HPDE6-E6E7 (cell line): ENCODE data around the gene EPC1.
"Not testable (repeated sequence)": the region's sequence is repeated elsewhere in the genome, so short reads cannot be mapped to it uniquely, and the experiment has no call there.

Experiments used
- DNase-seq: peaks from one replicate; pipeline ENCODE4 v3.0.0; 2011; ENCODE audit warnings: missing footprints; ENCODE audit errors: extremely low spot score

Gene EPC1, protein sequence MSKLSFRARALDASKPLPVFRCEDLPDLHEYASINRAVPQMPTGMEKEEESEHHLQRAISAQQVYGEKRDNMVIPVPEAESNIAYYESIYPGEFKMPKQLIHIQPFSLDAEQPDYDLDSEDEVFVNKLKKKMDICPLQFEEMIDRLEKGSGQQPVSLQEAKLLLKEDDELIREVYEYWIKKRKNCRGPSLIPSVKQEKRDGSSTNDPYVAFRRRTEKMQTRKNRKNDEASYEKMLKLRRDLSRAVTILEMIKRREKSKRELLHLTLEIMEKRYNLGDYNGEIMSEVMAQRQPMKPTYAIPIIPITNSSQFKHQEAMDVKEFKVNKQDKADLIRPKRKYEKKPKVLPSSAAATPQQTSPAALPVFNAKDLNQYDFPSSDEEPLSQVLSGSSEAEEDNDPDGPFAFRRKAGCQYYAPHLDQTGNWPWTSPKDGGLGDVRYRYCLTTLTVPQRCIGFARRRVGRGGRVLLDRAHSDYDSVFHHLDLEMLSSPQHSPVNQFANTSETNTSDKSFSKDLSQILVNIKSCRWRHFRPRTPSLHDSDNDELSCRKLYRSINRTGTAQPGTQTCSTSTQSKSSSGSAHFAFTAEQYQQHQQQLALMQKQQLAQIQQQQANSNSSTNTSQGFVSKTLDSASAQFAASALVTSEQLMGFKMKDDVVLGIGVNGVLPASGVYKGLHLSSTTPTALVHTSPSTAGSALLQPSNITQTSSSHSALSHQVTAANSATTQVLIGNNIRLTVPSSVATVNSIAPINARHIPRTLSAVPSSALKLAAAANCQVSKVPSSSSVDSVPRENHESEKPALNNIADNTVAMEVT

DNA sequence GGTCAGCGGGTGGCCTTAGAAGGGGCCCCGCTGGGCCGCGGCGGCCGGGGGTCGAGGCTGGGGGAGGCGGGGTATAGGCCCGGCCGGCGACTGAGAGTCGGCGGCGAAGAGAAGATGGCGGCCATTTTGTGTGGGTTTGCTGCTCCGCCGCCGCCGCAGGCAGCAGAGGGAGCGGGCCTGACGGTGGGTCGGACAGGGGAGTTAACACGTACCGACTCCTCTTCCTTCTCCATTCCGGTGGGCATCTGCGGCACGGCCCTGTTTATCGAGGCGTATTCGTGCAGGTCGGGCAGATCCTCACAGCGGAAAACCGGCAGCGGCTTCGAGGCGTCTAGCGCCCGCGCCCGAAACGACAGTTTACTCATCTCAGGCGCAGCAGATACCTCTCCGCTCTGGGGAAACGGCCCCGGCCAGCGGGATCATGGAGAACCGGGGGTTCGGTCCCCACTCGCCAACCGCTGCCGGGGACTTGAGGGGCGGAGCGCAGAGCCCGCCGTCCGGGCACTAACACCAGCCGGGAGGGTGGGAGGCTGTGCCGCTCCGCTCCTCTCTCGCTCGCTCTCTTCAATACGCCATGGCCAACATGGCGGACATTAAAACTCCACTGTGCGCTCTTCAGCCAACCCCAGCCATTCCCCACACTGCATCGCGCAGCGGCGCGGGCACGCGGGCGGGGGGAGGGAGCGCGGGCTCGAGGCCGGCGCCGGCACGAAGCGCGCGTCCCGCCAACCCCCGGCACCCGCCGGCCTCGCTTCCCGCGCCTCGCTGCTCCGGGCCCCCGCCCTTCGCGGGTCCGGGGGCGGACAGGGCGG lies at the start of gene EPC1:
EPC1 (minus strand) TSS at position 608 of the 812 bp plus-strand sequence; CDS start at position 365, 243 bp downstream.
- peak; percentile 55 for DNase-seq

DNA sequence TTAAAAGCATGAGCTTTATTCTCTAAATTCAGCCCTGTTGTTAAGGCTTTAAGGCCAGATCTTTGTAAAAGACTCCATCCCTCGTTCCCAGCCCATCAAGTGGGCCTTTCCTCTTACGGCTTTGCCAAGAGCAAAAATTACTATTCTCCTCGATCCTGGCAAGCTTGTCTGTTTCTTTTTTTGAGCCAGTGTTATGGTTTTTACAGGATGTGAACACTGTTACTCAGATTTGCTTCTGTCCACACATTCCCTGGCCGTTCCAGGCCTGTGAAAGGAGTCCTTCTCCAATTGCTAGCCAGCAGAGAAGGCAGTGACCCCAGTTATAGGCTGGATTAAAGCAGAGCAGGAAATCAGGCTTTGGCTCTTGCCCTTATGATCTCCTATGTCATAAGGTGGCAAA lies 47.0 kb upstream of the EPC1 start:
- DNase-seq = no peak

DNA sequence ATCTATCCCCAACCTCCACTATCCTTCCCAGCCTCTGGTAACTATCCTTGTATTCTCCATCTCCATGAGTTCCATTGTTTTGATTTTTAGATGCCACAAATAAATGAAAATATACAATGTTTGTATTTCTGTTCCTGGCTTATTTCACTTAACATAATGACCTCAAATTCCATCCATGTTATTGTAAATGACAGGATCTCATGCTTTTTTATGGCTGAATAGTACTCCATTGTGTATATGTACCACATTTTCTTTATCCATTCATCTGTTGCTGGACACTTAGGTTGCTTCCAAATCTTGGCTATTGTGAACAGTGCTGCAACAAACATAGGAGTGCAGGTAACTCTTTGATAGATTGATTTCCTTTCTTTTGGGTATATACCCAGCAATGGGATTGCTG lies 45.3 kb upstream of the EPC1 start:
- DNase-seq = not testable (repeated sequence)

DNA sequence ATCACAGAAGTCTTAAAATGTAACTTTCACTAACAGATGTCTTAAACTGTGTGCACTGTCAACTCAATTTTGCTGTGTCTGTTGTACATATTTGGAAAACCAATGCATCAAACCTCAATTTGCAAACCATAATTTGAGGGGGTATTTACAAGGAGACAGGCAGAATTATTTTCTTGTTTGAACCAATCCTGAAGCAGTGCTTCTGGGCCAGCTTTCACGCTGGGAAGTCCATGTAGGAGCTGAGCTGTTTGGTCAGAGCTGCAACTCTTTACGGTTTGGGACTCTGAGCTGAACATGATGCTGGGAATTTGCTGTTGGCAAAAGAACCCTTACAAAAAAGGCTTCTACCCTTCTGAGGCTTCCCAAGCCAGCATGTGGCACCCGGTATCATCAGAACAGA lies 43.2 kb upstream of the EPC1 start:
- no peak for DNase-seq

DNA sequence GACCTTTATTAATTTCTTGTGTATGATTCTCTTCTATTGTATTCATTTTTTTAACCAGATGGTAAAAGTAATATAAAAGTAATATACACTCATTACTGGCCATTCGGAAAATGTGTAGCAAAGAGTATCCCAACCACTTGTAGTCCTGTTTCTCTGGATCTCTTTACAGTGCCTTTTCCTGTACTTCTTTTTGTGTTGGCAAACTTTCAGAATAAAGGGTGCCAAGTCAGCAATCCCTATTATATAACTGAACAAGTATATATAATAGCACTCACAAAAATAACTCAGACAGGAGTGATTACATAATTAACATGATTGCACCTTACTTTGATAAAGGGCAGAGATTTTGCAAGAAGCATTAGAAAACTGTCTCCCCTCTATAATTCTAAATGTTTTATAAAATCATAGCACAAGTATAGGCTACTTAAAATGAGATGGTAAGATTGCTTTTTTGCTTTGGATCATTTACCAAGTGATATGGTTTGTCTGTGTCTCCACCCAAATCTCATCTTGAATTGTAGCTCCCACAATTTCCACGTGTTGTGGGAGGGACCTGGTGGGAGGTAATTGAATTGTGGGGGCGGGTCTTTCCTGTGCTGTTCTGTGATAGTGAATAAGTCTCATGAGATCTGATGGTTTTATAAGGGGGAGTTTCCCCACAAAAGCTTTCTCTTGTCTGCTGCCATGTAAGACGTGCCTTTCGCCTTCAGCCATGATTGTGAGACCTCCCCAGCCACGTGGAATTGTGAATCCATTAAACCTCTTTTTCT lies 41.5 kb upstream of the EPC1 start:
- no peak for DNase-seq

DNA sequence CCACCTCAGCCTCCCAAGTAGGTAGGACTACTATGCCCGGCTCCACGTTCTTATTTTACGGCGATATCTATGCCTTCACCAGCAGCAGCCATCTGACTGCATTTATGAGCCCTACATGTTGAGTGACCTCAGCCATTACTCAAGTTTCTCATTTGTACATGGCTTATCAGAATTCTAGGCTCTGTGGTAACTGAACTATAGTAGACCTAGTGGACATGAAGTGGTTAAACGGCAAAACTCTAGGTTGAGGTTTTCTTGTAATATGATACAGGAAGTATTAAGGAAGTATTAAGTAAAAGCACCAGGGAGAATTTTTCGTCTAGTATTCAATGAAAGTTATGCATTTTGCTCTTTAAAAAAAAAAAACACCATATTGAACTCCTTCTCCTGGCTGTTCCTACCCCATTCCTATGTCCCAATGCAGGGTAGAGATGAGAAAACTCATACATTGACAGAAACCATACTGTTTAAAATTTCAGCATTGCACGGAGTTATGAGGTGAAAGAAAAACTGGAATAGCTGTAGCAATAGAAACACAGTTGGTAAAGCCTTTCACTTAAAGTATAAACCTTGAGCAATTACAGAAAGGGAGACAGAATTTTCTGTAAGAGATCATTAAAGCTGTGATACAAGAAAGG lies 39.8 kb upstream of the EPC1 start:
- DNase-seq = no peak

DNA sequence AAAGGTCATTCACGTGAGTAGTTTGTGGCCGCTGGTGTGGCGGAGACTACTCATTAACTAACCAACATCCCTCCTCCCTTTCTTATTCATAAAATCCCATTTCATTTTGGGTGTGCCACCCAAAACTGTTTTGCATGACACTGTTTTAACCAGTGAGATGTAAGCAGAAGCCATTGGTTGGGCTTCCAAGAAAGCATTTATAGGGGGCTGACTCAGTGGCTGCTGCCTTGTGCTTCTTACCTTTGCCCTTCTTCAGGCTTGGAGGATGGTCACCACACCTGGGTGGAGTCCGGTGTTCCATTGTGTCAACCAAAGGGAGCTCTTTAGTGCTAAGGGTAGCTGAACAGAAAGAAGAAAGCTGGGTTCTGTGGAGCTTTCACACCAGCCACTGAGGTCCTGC lies 37.2 kb upstream of the EPC1 start:
- DNase-seq = no peak

DNA sequence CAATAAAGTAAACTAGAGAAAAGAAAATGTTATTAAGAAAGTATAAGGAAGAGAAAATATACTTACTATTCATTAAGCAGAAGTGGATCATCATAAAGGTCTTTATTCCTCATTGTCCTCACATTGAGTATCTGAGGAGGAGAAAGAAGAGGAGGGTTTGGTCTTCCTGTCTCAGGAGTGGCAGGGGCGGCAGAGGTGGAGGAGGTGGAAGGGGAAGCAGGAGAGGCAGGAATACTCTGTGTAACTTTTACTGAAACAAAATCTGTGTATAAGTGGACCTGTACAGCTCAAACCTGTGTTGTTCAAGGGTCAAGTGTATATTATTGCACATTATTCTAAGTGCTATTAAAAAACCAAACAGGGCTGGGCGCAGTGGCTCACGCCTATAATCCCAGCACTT lies 34.2 kb upstream of the EPC1 start:
- DNase-seq = no peak

DNA sequence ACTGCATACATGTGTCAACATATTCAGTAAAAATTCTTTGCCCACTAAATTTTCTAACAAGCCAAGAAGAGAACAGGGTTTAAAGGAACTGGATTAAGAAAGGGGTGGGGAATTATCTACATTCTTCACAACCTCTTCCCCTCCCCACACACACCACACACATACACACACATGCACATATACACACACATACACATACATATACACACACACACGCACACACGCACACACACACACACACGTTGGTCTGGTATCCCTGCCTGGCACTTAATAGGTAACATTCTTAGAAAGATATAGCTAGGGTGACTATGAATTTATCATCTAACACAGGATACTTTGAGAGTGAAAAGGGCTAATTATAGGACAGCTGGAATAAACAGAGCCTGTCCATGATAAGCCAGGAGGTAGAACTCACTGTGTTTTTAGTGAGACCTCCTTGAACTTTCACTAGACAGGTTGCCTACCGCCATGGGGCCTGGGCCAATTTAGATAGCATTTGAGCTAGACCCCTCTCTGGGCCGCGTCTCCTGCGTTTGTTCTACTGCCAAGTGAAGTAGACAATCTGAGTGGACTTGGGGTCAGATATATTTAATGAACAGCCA lies 33.1 kb upstream of the EPC1 start:
- no peak for DNase-seq

DNA sequence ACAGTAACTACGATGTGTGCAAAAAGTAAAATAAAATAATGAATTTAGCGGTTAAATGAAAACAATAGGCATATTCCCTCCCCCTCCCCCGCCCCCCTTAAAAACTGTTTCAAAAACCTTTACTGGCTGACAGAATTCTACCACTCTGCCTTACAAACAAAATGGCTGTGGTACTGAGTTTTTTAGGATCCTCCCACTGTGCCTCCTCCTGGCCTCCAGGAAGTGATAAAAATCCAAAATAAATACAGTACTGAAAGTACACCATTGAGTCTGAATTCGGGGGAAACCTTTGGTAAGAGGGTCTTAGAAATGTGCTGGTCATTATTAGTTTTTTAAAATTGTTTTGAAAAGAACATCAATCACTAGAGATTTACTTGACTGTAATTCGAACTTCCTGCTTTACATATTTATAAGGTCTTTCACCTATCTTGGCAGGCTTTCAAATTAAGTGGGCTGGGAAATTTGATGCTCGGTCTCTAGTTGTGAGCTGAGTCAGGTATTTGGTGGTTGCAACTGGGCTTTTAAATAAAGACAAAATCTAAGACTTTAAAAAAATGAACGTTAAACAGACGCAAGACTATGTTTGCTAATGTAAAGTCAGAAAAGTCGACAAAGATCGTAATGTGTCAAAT lies 32.5 kb upstream of the EPC1 start:
- no peak for DNase-seq

DNA sequence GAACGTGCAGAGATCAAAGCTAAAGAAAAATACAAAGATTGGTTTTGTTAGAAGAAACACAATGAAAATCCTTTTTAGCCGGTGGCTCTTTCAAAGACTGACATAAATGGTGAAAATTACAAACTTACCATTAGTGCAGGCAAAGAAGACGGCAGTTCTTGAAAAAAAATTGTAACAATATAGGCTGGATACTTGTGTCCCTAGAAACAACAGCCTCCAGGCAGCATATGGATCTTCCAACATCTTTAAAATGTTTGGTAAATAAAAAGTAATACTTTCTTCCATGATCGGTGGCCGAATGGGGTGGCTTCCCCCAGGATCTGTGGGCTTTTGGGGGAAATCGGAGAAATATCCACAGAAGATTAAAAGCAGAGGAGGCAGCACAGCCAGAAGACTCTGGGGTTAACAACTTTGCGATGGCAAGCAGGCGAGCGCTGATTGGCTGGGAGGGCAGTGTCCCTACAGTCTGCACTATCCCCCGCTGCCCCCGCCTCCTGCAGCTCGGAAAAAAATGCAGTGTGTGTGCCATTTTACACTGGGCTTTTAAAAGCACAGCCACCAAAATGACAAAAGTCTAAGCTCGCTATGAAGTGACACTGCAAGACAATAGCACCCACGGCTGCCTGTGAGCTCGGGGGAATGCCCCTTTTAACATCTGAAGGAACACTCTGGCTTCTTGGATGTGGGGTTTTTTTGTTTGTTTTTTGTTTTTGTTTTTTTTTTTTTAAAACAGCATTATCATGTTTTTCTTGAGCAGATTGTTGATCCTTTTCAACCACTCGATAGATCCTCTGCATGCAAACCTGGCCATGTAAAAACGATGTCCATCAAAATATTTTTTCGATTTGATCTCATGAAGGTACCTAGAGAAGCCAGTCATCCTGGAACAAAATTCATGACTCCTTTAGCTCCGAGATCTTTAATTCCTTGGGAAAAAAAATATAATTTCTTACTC lies 31.7 kb upstream of the EPC1 start:
- peak; percentile 19 for DNase-seq

DNA sequence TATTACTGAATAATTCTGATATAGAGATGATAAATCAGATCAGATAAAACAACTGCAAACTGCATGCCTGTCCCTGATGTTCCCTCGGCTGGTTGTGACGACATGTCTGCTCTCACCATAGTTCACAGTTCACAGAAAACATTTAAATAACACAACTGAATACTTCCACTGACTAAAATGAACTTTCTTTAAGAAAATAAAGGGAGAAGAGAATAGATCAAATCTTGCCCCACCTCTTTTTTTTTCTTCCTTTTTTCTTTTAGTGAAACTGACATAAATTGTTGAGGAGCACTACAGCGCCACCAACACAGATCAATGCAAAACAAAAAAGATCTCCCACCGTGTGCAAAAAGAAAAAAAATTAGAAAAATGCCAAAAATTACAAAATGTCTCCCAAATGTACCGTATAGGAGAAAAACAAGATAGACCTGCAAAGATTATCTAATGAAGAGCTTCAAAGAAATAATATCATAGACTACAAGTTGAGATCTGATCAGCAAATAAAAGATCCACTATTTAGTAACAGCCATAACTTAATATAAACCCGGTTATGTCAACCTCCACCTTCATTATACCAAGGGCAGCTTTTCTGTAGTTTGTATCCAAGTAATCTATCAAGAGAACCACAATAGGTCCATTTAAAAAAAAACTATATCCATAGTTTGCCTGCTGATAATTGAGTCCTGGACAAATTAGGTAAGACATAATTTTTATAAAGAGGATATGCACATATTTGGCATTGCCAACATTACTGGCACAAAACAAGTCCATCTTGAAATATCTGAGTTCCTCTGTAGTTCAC lies 30.7 kb upstream of the EPC1 start:
- DNase-seq = no peak

DNA sequence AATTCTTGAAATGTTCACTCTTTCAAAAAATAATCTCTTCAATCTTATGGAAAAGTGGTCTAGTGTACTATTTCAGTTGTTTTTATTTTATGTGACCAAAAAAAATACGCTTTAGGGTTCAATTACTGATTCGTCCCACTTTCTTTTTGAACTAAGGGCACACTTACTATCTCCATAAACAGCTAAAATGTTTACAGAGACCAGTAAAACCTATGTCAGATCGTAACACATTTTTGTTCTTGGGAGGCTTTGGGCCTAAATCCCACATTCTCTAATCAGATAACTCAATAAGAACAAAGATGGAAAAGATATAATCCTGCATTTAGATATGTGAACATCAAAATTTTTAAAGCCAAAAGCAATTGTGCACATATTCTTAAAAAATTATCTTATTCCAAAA lies 29.8 kb upstream of the EPC1 start:
- no peak for DNase-seq

DNA sequence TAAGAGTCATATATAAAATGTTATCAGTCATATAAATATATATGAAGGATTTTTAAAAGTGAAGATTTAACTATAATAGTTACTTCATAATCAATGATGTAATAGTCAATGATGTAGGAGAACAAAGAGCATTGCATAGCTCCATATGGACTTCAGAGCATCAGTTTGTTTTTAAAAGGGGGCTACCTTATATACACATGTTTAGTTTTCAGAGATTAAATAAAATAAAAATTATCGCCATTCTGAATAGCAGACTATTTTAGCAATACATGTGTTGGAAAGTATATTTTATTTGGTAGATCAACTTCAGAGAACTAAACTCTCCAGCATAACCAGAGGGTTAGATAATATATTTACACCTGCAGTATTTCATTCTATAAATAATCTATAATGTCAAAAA lies 29.1 kb upstream of the EPC1 start:
- DNase-seq = no peak

DNA sequence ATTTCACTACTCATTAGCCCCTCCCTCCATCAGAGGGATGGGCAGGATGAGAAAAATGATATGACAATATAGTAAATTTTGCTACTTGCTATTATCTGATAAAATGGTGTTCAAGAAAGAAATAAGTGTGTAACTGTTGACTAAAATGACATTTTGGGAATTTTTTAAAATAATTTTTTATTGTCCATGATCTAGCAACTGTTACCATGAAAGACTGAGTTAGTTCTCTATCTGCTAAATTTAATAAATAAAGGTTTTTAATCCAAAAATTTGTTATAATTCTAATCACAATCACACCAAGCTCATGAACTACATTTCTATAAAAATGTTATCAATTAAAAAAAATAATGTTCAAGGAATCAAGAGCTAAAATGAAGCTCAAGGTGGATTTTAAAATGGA lies 28.7 kb upstream of the EPC1 start:
- no peak for DNase-seq

DNA sequence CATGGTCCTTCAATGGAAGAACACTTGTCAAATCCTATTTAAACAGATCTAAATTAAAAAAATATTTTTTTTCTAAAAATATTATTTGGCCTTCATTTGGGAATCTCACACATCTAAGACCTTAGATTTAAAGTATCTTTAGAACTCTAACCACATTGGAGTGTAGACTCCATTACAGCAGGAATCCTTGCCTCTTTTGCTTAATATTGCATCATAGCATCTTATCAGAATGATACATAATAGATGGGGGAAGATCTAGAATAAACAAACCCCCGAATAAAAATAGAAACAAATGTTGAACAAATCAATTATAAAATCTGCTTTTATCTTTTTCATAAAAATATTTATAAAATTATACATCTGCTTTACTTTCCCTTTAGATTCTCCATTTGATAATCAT lies 27.6 kb upstream of the EPC1 start:
- no peak for DNase-seq

DNA sequence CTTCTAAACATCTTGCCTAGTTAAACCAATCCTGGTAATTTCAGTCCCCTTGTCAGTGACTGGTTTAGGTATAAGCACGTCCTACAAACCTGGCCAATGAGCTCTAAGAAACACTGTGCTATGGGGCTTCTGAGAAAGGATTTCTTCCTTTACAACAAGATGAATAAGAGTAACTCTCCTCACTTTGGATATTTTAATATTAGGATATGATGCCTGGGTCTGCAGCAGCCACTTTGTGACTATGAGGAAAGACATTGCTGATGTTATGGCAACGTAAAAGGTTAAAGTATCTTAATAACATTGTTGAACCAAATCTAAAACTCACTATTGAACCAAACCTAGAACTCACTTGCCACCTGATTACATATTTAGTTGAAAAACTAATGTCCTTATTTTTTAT lies 26.5 kb upstream of the EPC1 start:
- no peak for DNase-seq

DNA sequence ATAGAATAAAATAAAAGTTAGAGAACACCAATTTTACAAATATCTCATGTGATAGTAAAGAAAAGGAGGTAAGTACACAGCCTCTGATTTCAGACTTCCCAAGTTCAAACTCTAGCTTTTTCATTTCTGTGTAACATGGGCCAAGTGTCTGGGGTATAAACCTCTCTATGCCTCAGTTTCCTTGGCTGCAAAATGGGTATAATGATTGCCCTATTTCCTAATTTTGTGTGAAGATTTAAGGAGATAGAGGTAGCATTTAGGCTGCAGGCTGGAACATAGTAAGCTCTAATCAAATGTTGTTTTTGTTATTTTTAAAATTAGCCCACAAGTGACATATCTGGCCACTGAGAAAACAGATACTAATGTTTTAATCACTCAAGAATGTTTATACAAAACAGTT lies 26.1 kb upstream of the EPC1 start:
- DNase-seq = no peak
